Fibroblast of the aortic adventitia (primary cell): ENCODE results near the gene PDHX. TPM values are rescaled to one million over a fixed set of nuclear protein-coding genes. Genes with fewer than 3 reads are reported as not detected.

Experiments
- DNase-seq: peaks from one replicate; pipeline ENCODE4 v3.0.0-alpha.2; 2010; ENCODE audit warnings: low read depth
- H3K4me3 ChIP-seq: 2 replicates; pipeline ENCODE4 v1.5.1; 2011; ENCODE audit warnings: low read depth, mild to moderate bottlenecking, control low read depth, low read length, moderate library complexity
- CTCF ChIP-seq: IDR thresholded peaks from 2 replicates; pipeline ENCODE4 v1.5.1; 2011; ENCODE audit warnings: mild to moderate bottlenecking, low read length, control low read depth, inconsistent platforms; ENCODE audit not compliant: insufficient read depth
- total RNA-seq: library from RNA; depleted of rRNA; stranded (reverse); fragments of >200 nt; gene quantifications from 2 replicates; pipeline ENCODE4 v1.2.3, GENCODE V29; 2012; ENCODE audit warnings: low replicate concordance

The PDHX gene
- total RNA-seq, 1 donor = 36.6 TPM

GRCh38 chr11:35039076-35039475 lies 122.7 kb downstream of the PDHX start:
- no peak overlapping the region for H3K4me3 ChIP-seq
- TF ChIP-seq CTCF = no peak
- no peak for DNase-seq

- no peak overlapping the region for H3K4me3 ChIP-seq
- TF ChIP-seq CTCF = no peak
- no peak for DNase-seq
Observed at GRCh38 chr11:35040221-35040942, 124.0 kb downstream of the PDHX start.

GRCh38 chr11:35041070-35041554 lies 124.7 kb downstream of the PDHX start:
- no peak for DNase-seq
- no peak for TF ChIP-seq CTCF
- H3K4me3 ChIP-seq = no peak overlapping the region

DNA sequence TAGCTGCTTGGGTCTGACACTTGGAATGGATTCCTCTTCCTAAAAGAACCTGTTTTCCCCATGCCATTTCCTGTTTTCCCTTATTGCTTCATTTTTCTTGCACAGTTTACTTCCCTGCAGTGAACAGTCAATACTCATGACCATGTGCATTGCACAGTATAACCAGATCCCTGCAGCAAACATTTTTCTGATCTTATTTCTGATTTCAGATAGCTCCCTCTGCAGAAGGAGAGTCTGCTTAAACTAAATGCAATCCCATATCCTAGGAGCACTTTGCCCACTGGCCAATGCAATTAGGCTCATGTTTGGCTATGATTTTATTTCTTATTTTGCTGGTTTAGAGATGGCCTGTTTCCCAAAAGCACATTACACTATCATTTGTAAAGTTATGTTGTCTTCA lies 125.8 kb downstream of the PDHX start:
- H3K4me3 ChIP-seq = no peak overlapping the region
- no peak for TF ChIP-seq CTCF
- no peak for DNase-seq

GRCh38 chr11:35042913-35043312 lies 126.5 kb downstream of the PDHX start:
- no peak for DNase-seq
- no peak overlapping the region for H3K4me3 ChIP-seq
- TF ChIP-seq CTCF = no peak

- H3K4me3 ChIP-seq = no peak overlapping the region
- TF ChIP-seq CTCF = no peak
- peak; percentile 35 for DNase-seq
Observed at GRCh38 chr11:35043936-35044335, 127.5 kb downstream of the PDHX start.
